Bronchial epithelial cell (primary cell): ENCODE results near the gene IFT22. TPM values are rescaled to one million over a fixed set of nuclear protein-coding genes. Genes with fewer than 3 reads are reported as not detected.

Experiments
- DNase-seq: peaks from one replicate; pipeline ENCODE4 v3.0.0-alpha.2; 2010; ENCODE audit warnings: low read depth
- FAIRE-seq: peaks from 2 replicates; lab custom pipeline; 2011; peaks lifted over from hg19 to GRCh38; lab: Jason Lieb, UNC
- H3K27me3 ChIP-seq: 2 replicates; pipeline ENCODE4 v1.5.1; 2011; ENCODE audit warnings: low read length; ENCODE audit not compliant: control insufficient read depth, insufficient read depth
- H3K36me3 ChIP-seq: 2 replicates; pipeline ENCODE4 v1.5.1; 2011; ENCODE audit warnings: low read length; ENCODE audit not compliant: control insufficient read depth, insufficient read depth
- H3K4me3 ChIP-seq: 2 replicates; pipeline ENCODE4 v1.5.1; 2011; ENCODE audit warnings: mild to moderate bottlenecking, low read depth, low read length, control low read depth
- CTCF ChIP-seq: IDR thresholded peaks from 2 replicates; pipeline ENCODE4 v1.5.1; 2011; ENCODE audit warnings: mild to moderate bottlenecking, moderate library complexity, low read length, control low read depth, inconsistent platforms; ENCODE audit not compliant: insufficient read depth, severe bottlenecking
- total RNA-seq: library from RNA; depleted of rRNA; stranded (reverse); fragments of >200 nt; gene quantifications from 2 replicates; pipeline ENCODE4 v1.2.1, GENCODE V29; 2014

The IFT22 gene
- total RNA-seq, 1 donor from 2014 or later, result 6.3 TPM

- H3K4me3 ChIP-seq, result no peak overlapping the region
- TF ChIP-seq CTCF, result no peak
- DNase-seq (no peak), FAIRE-seq (no peak)
- H3K27me3 ChIP-seq, result no peaks in the 10 kb centered on the region
- no peaks in the 10 kb centered on the region for H3K36me3 ChIP-seq
Observed at GRCh38 chr7:101328159-101328558, 6.5 kb upstream of the IFT22 start.

GRCh38 chr7:101319401-101319800, 2.2 kb downstream of the IFT22 start:
- H3K4me3 ChIP-seq, result no peak overlapping the region
- TF ChIP-seq CTCF, result no peak
- no peak for DNase-seq
- H3K27me3 ChIP-seq, result no peaks in the 10 kb centered on the region
- H3K36me3 ChIP-seq, result peaks cover 2% of the 10 kb centered on the region
- no peak for FAIRE-seq

- no peaks in the 10 kb centered on the region for H3K27me3 ChIP-seq
- TF ChIP-seq CTCF, result peak; percentile 63
- no peak for FAIRE-seq
- DNase-seq, result peak; percentile 42
- peaks cover 4% of the 10 kb centered on the region for H3K36me3 ChIP-seq
- H3K4me3 ChIP-seq, result no peak overlapping the region
Observed at GRCh38 chr7:101315336-101315735, 6.3 kb downstream of the IFT22 start.

GRCh38 chr7:101308245-101309085, 13.1 kb downstream of the IFT22 start:
- no peak for TF ChIP-seq CTCF
- DNase-seq, result peak; percentile 64
- Histone ChIP-seq H3K27me3 (peaks cover 1% of the 10 kb centered on the region), H3K36me3 (peaks cover 2% of the 10 kb centered on the region), H3K4me3 (peak overlapping the region; percentile 55)
- no peak for FAIRE-seq

- FAIRE-seq, result peak; percentile 7
- no peak for TF ChIP-seq CTCF
- DNase-seq, result no peak
- Histone ChIP-seq H3K27me3 (peaks cover 14% of the 10 kb centered on the region), H3K4me3 (no peak overlapping the region), H3K36me3 (peaks cover under 1% of the 10 kb centered on the region)
Observed at GRCh38 chr7:101306307-101306706, 15.3 kb downstream of the IFT22 start.
